ENCODE measurements around the gene XYLT1. TPM values are rescaled to one million over a fixed set of nuclear protein-coding genes. Genes with fewer than 3 reads are reported as not detected.
A peak's percentile ranks its signal among the peaks of the same experiment; 100 is the strongest.

Gene XYLT1
- total RNA-seq, 1 experiment from 2014 or later = 25.0 TPM

DNA sequence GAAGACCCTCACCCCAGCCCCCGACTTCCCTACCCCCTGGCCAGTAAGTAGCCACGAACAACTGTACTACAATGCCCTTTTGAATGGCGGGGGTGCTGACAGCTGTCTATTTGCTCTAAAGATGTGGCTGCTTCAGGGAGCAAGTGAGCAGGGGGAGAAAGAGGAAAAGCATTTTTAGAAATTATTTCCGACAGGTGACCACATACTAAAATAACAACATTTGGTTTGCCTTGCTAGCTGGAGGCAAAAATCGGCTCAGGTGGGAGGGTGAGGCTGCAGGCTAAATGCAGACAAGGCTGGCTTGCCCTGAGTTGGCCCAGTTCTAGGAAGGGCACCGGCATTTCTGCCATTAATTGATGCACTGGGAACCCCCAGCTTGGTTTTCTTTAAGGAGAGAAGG lies 188.5 kb downstream of the XYLT1 start:
- ATAC-seq (no peak), DNase-seq (ENCODE audit: low spot score) (no peak)
- Mint-ChIP-seq H3K27ac (no peak overlapping the region), H3K9me3 (no peaks in the 10 kb centered on the region), H3K36me3 (no peaks in the 10 kb centered on the region), H3K4me3 (no peak overlapping the region), H3K27me3 (ENCODE audit: low read depth) (no peaks in the 10 kb centered on the region), H3K4me1 (peaks cover 24% of the 10 kb centered on the region)
- TF ChIP-seq RORB (CRISPR knock-in tag; IDR thresholded peaks at IDR 0.05) (no peak), ZNF317 (CRISPR knock-in tag; IDR thresholded peaks at IDR 0.05; ENCODE audit: borderline replicate concordance, low read depth) (no peak), FOXJ3 (CRISPR knock-in tag; IDR thresholded peaks at IDR 0.05; ENCODE audit: borderline replicate concordance) (no peak), ZNF232 (CRISPR knock-in tag; IDR thresholded peaks at IDR 0.05) (no peak), ZNF416 (CRISPR knock-in tag; IDR thresholded peaks at IDR 0.05) (no peak), MXD4 (CRISPR knock-in tag; IDR thresholded peaks at IDR 0.05; ENCODE audit: borderline replicate concordance) (no peak)
- TF ChIP-seq, protein P1, sequence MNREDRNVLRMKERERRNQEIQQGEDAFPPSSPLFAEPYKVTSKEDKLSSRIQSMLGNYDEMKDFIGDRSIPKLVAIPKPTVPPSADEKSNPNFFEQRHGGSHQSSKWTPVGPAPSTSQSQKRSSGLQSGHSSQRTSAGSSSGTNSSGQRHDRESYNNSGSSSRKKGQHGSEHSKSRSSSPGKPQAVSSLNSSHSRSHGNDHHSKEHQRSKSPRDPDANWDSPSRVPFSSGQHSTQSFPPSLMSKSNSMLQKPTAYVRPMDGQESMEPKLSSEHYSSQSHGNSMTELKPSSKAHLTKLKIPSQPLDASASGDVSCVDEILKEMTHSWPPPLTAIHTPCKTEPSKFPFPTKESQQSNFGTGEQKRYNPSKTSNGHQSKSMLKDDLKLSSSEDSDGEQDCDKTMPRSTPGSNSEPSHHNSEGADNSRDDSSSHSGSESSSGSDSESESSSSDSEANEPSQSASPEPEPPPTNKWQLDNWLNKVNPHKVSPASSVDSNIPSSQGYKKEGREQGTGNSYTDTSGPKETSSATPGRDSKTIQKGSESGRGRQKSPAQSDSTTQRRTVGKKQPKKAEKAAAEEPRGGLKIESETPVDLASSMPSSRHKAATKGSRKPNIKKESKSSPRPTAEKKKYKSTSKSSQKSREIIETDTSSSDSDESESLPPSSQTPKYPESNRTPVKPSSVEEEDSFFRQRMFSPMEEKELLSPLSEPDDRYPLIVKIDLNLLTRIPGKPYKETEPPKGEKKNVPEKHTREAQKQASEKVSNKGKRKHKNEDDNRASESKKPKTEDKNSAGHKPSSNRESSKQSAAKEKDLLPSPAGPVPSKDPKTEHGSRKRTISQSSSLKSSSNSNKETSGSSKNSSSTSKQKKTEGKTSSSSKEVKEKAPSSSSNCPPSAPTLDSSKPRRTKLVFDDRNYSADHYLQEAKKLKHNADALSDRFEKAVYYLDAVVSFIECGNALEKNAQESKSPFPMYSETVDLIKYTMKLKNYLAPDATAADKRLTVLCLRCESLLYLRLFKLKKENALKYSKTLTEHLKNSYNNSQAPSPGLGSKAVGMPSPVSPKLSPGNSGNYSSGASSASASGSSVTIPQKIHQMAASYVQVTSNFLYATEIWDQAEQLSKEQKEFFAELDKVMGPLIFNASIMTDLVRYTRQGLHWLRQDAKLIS (CRISPR knock-in tag; IDR thresholded peaks at IDR 0.05; ENCODE audit: borderline replicate concordance) = no peak
- TF ChIP-seq, protein P2, sequence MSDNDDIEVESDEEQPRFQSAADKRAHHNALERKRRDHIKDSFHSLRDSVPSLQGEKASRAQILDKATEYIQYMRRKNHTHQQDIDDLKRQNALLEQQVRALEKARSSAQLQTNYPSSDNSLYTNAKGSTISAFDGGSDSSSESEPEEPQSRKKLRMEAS (CRISPR knock-in tag; IDR thresholded peaks at IDR 0.05) = no peak
- TF ChIP-seq, protein P3, sequence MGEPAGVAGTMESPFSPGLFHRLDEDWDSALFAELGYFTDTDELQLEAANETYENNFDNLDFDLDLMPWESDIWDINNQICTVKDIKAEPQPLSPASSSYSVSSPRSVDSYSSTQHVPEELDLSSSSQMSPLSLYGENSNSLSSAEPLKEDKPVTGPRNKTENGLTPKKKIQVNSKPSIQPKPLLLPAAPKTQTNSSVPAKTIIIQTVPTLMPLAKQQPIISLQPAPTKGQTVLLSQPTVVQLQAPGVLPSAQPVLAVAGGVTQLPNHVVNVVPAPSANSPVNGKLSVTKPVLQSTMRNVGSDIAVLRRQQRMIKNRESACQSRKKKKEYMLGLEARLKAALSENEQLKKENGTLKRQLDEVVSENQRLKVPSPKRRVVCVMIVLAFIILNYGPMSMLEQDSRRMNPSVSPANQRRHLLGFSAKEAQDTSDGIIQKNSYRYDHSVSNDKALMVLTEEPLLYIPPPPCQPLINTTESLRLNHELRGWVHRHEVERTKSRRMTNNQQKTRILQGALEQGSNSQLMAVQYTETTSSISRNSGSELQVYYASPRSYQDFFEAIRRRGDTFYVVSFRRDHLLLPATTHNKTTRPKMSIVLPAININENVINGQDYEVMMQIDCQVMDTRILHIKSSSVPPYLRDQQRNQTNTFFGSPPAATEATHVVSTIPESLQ (CRISPR knock-in tag; IDR thresholded peaks at IDR 0.05) = no peak
- TF ChIP-seq, protein P4, sequence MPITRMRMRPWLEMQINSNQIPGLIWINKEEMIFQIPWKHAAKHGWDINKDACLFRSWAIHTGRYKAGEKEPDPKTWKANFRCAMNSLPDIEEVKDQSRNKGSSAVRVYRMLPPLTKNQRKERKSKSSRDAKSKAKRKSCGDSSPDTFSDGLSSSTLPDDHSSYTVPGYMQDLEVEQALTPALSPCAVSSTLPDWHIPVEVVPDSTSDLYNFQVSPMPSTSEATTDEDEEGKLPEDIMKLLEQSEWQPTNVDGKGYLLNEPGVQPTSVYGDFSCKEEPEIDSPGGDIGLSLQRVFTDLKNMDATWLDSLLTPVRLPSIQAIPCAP (CRISPR knock-in tag; IDR thresholded peaks at IDR 0.05) = no peak
- ChIA-PET CTCF (interaction anchor here (1.3 to 2.6 kb wide), 2 partner anchors 88 to 186 kb away, joined by 4 to 13 read pairs; no protein-coding TSS in a partner anchor), POLR2A (no interaction called here)

- Mint-ChIP-seq H3K36me3 (no peaks in the 10 kb centered on the region), H3K27me3 (ENCODE audit: low read depth) (no peaks in the 10 kb centered on the region), H3K9me3 (no peaks in the 10 kb centered on the region), H3K27ac (no peak overlapping the region), H3K4me3 (no peak overlapping the region), H3K4me1 (peaks cover 21% of the 10 kb centered on the region)
- DNase-seq (ENCODE audit: low spot score) = no peak
- CTCF ChIA-PET = interaction anchor here (0.5 to 0.6 kb wide), 2 partner anchors 12 to 1735 kb away, joined by 3 to 5 read pairs; no protein-coding TSS in a partner anchor
- ATAC-seq = peak; percentile 29
- TF ChIP-seq ZNF416 (CRISPR knock-in tag; IDR thresholded peaks at IDR 0.05) (no peak), NR1H2 (CRISPR knock-in tag; IDR thresholded peaks at IDR 0.05) (no peak), SMAD4 (CRISPR knock-in tag; IDR thresholded peaks at IDR 0.05) (no peak), SOX15 (CRISPR knock-in tag; IDR thresholded peaks at IDR 0.05) (no peak), KAT7 (CRISPR knock-in tag; IDR thresholded peaks at IDR 0.05; ENCODE audit: borderline replicate concordance) (no peak)
- TF ChIP-seq, protein P5, sequence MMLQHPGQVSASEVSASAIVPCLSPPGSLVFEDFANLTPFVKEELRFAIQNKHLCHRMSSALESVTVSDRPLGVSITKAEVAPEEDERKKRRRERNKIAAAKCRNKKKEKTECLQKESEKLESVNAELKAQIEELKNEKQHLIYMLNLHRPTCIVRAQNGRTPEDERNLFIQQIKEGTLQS (CRISPR knock-in tag; conservative IDR thresholded peaks at IDR 0.05) = no peak
- POLR2A ChIA-PET = no interaction called here
These were observed 189.7 kb downstream of the XYLT1 start for GRCh38 chr16:17281052-17281451.

- H3K27ac Mint-ChIP-seq = no peak overlapping the region
- no peaks in the 10 kb centered on the region for H3K27me3 Mint-ChIP-seq (ENCODE audit: low read depth)
- H3K4me3 Mint-ChIP-seq = no peak overlapping the region
- DNase-seq (ENCODE audit: low spot score) = no peak
- ChIA-PET POLR2A (no interaction called here), CTCF (interaction anchor here (0.8 to 4.2 kb wide), 12 partner anchors 17 to 189 kb away, joined by 3 to 57 read pairs (median 6); no protein-coding TSS in a partner anchor)
- H3K9me3 Mint-ChIP-seq = no peaks in the 10 kb centered on the region
- peaks cover 27% of the 10 kb centered on the region for H3K4me1 Mint-ChIP-seq
- no peak for ATAC-seq
- H3K36me3 Mint-ChIP-seq = no peaks in the 10 kb centered on the region
- TF ChIP-seq NFATC4 (CRISPR knock-in tag; IDR thresholded peaks at IDR 0.05) (no peak), TEAD4 (CRISPR knock-in tag; IDR thresholded peaks at IDR 0.05) (no peak)
- TF ChIP-seq, protein P6, sequence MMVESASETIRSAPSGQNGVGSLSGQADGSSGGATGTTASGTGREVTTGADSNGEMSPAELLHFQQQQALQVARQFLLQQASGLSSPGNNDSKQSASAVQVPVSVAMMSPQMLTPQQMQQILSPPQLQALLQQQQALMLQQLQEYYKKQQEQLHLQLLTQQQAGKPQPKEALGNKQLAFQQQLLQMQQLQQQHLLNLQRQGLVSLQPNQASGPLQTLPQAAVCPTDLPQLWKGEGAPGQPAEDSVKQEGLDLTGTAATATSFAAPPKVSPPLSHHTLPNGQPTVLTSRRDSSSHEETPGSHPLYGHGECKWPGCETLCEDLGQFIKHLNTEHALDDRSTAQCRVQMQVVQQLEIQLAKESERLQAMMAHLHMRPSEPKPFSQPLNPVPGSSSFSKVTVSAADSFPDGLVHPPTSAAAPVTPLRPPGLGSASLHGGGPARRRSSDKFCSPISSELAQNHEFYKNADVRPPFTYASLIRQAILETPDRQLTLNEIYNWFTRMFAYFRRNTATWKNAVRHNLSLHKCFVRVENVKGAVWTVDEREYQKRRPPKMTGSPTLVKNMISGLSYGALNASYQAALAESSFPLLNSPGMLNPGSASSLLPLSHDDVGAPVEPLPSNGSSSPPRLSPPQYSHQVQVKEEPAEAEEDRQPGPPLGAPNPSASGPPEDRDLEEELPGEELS (CRISPR knock-in tag; IDR thresholded peaks at IDR 0.05) = no peak
These were observed 191.8 kb downstream of the XYLT1 start for GRCh38 chr16:17278988-17279387.
